NCI-H748 (cell line): ENCODE measurements around the gene IL6ST.
"Not testable (repeated sequence)": the region's sequence is repeated elsewhere in the genome, so short reads cannot be mapped to it uniquely, and the experiment has no call there.

Experiments
- DNase-seq: peaks from one replicate; lab custom pipeline; 2025; ENCODE audit not compliant: unreplicated experiment; lab: John Stamatoyannopoulos, UW

The IL6ST gene

DNA sequence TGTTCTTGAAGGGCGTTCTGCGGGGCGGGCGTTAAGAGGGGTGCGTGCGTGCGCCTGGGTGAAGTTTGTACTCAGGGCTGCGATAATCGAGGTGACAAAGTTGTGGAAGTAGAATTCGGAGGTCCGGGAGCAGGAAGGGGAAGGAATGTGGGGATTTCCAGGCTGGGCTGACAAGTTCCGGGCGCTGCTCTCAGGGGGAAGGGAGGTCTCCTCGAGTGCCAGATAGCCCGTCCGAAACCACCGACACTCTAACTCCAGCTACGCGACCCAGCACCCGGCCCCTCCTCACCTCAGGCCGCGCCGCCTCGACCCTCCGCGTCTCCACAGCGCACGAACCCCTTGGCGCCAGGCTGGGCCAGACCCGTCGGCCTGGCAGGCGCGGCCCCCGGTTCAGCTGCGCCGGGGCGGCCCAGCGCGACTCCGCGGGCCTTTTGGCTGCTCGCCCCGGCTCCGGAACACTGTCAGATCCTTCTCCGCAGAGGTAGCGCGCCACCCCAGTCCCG lies at the start of gene IL6ST:
Gene IL6ST, minus strand, starts transcription at position 469 of the 503 bp plus-strand sequence. CDS start 18,685 bp downstream, outside the sequence.
- no peak for DNase-seq

DNA sequence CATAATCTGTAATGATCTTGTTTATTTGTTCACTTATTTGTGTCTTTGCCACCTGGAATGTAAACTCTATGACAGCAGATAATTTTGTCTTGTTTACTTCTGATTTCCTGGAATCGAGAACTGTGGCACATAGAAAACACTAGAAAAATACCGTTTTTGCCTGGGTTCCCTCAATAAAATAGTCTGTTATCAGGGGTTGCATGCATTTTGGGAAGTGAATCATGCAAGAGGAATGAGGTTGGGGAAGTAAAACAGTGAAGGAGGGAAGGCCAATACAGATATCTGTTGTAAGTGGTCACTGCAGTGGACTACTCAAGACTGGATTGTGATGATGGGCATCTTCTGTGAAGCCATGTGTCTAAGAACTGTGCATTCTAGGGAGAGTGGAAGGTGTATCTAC lies 45.2 kb upstream of the IL6ST start:
- DNase-seq, result no peak

DNA sequence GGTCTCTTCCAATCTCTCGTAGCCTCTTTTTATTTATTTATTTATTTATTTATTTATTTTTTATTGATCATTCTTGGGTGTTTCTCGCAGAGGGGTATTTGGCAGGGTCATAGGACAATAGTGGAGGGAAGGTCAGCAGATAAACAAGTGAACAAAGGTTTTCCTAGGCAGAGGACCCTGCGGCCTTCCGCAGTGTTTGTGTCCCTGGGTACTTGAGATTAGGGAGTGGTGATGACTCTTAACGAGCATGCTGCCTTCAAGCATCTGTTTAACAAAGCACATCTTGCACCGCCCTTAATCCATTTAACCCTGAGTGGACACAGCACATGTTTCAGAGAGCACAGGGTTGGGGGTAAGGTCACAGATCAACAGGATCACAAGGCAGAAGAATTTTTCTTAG lies 43.4 kb upstream of the IL6ST start:
- DNase-seq, result not testable (repeated sequence)

DNA sequence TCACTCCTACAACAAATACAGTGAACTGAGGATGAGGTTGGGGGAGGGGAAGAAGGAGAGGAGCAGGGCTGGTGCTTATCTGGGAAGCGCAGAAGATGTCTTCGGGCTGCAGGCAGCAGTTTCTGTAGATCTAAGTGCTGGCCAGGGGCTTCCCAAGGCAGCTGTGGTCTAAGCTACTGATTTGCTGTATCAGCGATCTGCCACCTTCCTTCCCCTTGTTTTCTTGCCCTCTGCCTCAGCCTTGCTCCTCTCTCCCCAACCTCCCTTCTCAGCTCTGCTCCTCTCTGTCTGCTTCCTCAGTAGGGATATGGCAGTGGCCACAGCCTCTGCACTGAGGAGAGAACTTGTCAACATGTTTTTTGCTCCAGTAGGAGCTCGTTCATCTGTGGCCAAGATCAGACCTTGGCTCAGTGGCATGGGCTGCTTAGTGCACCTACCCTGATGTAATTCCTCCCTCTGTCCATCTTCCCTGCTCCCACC lies 42.8 kb upstream of the IL6ST start:
- no peak for DNase-seq

DNA sequence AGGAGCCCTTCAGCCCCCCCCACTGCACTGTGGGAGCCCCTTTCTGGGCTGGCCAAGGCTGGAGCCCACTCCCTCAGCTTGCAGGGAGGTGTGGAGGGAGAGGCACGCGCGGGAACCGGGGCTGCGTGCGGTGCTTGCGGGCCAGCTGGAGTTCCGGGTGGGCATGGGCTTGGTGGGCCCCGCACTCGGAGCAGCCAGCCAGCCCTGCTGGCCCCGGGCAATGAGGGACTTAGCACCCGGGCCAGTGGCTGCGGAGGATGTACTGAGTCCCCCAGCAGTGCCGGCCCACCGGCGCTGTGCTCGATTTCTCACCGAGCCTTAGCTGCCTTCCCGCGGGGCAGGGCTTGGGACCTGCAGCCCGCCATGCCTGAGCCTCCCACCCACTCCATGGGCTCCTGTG lies 40.6 kb upstream of the IL6ST start:
- DNase-seq, result not testable (repeated sequence)

DNA sequence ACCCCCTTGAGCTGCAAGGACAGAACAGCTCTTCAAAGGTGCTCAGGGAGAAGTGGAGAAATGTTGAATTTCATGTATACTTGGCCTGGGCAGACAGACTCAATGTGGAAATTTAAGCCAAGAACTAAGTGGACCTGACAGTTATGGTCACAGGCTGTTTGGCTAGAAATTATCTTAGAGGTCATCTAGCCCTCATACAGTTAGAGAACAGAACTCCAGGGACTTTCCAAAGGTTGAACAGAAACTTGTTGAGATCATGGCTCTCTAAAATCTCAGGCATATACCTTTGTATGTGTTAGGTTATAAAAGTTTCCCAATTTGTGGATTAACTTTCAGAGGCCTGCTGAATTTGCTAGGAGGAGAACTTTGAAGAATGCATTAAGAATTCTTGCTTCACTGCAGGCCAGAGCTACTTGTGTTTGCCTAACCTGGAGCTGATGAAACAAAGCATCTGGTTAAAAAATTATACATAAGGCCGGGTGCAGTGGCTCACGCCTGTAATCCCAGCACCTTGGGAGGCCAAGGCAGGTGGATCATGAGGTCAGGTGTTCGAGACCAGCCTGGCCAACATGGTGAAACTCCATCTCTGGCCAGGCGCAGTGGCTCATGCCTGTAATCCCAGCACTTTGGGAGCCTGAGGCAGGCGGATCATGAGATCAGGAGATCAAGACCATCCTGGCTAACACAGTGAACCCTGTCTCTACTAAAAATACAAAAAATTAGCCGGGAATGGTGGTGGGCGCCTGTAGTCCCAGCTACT lies 35.3 kb upstream of the IL6ST start:
- DNase-seq, result not testable (repeated sequence)

DNA sequence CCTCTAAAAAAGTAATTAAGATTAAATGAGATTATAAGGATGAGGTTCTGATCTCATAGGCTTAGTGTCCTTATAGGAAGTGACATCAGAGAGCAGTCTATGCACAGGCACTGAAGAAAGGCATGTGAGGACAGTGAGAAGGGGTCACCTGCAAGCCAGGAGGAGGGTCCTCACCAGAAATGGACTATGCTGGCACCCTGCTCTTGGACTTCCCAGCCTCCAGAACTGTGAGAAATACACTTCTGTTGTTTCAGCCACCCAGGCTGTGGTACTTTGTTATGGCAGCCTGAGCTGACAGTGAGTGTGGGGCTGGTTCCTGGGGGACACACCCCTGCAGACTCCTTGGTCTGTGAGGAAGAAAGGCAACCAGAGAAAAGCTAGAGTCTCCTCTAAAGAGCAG lies 34.7 kb upstream of the IL6ST start:
- no peak for DNase-seq

DNA sequence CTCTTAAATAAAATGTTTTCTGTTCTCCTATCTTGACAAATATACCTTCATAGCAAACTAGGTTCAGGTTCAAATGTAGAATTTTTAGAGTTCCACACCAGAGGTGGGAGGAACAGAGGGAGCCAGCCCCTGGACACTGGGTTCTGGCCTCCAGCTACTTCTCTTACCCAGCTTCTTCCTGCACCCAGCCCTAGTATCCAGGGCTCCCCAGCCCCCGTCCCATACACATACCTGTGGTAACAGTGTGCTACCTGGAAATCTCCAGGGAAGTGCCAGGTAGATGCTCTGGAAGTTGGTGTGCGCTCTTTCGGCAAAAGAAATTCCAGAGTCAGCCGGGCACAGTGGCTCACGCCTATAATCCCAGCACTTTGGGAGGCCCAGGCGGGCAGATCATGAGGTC lies 33.9 kb upstream of the IL6ST start:
- no peak for DNase-seq

DNA sequence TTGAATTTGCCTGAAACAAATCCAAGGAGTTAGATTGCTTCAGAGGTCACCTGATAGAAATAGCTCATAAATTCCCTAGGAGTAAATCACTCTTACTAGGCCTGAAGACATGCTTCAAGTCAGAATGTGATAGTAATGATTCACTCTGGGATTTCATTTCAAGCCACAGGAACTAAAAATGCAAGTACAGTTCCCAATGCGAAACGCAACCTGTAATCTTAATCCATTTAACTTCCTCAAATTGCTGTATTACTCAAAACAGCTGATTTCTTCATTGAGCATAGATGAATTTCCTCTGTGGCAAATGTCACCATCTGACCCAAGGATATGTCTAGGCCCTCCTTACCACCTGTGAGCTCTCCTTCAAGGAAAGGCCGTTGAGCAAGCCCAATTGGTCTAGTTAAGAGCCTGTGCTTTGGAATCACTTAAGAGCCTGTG lies 32.1 kb upstream of the IL6ST start:
- no peak for DNase-seq

DNA sequence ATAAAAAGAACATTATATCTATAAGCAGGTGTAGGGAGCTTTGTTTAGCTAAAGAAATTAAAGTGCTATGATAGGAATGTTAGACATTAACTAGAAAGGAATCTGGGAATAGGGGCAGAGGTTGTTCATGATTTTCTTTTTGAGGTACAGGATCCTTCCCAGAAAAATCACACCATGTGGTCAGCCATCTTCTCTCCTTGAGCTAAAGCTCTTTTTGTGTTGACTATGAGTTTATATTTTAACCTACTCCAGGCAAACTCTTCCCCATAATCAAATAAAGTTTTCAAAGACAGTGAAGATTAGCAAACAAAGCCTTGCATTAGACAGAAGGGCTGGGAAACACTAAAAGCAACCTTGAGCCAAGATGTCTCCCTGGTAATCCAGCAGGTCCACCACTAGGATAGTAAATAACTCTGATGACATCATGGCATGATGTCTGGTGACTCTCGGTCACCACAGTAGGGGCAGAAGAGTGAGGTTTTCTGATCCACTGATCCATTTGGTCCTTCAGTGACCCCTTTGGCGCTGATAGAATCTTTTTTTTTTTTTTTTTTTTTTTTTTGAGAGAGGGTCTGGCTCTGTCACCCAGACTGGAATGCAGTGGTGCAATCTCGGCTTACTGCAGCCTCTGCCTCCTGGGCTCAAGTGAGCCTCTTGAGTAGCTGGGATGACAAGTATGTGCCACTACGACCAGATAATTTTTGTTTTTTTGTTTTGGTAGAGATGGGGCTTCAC lies 30.6 kb upstream of the IL6ST start:
- no peak for DNase-seq

DNA sequence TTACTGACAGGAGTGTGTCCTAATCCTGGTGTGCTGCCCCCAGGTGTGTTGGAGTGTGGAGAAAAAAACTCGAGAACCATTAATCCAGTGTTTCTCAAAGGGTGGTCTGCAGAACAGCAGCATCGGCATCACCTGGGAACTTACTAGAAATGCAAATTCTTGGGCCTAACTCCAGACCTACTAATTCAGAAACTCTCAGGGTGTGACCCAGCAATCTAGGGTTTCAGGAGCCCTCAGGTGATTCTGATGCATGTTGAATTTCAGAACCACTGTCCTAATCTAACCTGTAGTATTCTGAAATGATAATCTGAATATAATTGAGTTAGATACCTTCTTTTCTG lies 30.0 kb upstream of the IL6ST start:
- DNase-seq, result no peak

DNA sequence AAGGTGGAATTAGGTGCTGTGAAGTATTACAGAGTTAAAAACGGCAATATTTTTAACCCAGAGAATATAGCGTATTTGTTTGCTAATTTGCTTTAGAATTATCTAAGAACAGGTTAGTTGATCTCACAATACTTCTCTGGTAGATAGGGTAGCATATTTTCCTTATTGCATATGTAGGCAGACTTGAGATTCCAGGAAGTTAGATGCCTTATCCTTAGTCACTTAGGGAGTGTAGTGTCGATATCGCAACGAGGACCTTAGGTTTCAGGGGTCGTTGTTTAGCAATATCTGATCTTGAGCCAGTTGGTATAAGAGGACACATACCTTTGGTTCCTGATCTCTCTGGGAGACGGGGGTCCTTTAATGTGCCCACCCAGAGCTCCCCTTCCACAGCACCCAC lies 28.5 kb upstream of the IL6ST start:
- DNase-seq, result no peak

DNA sequence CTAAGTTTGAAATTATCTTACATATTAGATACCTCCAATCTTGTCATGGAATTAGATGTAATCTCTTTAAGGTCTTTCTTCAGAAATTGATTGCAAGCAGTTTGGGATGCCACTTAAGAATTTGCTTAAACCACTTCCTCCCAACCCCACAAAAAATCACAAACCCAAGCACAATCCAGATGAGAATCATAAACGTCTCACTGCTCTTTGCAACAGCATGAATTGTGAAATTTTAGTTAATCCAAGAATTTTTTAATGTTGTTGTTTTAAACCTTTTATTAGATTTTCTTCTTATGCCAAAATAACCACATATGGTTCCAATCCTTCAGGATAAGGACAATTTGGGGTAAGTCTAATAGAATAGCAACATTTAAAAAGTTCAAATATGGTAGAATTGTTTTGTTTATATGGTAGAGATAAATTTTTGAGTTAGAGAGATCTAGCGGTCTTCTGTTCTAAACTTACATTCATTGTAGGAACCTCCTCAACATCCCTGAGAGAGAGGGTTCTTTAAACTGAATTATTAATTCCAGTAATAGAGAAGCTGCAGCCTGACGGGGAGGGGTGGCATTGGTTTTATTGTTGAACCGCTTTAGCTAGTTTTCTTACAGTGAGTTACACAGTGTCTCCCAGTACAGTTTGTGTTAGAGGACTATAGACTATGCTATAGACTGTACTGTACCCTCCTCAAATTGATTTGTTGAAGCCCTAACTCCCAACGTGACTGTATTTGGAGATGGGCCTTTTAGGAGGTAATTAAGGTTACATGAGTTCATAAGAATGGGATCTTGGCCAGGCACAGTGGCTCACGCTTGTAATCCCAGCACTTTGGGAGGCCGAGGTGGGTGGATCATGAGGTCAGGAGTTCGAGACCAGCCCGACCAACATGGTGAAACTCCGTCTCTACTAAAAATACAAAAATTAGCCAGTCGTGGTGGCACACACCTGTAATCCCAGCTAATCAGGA lies 24.8 kb upstream of the IL6ST start:
- DNase-seq, result no peak

DNA sequence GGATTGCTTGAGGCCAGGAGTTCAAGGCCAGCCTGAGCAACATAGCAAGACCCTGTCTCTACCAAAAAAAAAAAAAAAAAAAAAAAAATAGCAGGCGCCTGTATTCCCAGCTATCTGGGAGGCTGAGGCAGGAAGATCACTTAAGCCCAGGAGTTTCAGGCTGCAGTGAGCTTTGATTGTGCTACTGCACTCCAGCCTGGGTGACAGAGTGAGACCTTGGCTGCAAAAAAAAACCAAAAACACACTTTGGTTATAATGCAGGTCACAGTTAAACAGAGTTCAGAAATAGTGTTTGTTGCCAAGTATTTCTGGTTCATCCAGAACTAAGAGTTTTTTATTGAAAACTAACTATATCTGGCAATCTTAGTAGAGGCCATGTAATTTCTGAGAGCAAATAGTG lies 24.1 kb upstream of the IL6ST start:
- DNase-seq, result no peak

DNA sequence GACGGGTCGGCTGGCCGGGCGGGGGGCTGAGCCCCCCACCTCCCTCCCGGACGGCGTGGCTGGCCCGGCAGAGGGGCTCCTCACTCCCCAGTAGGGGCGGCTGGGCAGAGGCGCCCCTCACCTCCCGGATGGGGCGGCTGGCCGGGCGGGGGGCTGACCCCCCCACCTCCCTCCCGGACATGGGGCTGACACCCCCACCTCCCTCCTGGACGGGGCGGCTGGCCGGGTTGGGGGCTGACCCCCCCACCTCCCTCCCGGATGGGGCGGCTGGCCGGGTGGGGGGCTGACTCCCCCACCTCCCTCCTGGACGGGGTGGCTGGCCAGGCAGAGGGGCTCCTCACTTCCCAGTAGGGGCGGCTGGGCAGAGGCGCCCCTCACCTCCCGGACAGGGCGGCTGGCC lies 19.9 kb upstream of the IL6ST start:
- not testable (repeated sequence) for DNase-seq

DNA sequence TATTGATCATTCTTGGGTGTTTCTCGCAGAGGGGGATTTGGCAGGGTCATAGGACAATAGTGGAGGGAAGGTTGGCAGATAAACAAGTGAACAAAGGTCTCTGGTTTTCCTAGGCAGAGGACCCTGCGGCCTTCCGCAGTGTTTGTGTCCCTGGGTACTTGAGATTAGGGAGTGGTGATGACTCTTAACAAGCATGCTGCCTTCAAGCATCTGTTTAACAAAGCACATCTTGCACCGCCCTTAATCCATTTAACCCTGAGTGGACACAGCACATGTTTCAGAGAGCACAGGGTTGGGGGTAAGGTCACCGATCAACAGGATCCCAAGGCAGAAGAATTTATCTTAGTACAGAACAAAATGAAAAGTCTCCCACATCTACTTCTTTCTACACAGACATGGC lies 19.2 kb upstream of the IL6ST start:
- DNase-seq, result not testable (repeated sequence)

DNA sequence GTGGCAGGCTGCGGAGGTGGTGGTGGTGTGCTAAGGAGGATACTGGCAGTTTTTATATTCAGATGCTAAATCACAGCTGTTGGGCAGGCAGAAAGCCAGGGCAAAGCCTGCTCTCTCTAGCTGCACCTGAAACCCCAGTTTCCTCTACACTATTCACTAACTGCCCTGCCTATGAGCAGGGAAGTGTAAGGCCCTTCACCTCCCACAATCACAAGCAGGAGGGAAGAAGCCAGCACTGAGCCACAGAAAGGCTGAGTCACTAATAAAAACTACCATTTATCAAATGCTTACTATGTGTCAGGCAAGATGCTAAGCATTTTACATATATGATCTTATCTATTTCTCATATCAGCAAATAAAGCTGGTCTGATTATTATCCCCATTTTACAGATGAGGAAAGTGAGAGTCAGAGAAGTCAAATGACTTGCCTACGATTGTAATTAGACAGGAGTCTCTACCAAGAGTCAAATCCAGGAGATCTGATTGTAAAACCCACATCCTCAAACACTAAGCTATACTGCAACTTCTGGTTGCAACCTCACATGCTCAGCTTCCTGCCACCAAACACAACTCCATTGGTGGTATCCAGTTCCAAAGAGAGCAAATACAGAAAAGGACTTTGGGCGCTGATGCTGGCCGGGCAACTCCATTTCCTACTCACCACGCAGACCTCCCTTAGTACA lies 17.7 kb upstream of the IL6ST start:
- no peak for DNase-seq

DNA sequence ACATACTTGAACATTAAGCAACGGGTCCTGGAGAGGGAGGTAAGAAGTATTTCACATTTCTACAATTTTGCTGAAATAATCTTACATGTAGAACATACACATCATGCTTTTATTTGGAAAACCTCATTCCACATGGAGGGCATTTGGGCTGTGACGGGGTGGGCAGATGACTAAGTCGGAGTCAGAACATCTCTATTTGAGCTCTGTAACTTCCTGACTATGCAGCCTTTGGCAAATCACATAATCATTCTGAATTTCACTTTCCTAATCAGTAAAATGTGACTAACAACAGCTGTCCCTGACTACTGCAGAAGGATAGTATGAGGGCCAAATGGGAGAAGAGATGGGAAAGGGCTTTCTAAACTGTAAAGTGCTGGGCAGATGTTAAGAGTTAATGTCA lies 17.1 kb upstream of the IL6ST start:
- DNase-seq, result no peak

DNA sequence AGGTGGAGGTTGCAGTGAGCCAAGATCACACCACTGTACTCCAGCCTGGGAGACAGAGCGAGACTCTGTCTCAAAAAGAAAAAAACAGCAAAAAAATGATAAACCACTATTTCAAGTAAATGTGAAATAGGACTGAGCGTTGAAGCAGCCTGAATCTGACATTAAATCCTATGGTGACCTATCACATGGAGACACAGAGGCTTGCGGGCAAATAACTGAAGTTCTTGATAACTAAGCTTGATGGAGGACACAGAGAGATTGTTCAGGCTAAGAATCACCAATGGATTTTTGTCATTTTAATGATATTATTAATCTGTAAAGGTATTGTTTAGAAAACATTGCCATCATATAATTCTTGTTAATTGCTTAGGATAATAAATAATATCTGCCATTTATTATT lies 15.7 kb upstream of the IL6ST start:
- no peak for DNase-seq

DNA sequence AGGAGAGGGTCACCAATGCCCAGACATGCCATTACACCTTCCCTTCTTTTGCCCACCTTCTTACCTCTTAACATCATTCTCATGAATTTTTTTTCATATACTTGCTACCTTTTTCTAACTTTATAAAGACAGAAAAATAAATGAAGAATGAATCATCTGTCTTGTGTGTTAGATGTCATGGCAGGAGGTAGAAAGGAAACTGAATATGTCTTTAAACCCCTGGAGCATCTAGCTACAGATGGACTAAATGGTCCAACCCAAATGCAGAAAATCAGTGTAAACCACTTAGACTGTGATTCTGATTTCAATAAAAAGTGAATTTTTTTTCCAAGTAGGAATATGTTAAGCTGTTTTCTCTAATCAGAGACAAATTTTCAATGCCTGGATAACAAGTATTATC lies 11.8 kb upstream of the IL6ST start:
- no peak for DNase-seq

DNA sequence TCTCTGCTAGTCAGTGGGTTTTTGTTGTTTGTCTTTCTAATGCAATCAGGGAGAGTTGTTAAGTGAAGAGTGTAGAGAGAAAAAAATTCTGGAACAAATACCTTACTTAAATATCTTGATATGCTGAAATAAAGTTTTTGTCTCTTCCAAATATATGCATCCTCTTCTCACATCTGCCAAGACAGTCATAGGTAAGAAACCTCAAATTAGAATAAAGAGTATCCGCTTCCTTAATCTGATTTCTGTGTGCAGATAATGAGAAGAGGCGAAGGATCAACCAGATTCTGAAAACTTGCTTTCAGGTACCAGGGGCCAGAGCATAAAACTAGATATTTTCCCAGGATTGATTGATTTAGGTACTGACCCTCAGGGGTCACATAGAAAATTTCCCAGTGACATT lies 11.3 kb upstream of the IL6ST start:
- DNase-seq, result no peak
